Neural cell (in vitro differentiated cells): ENCODE results near the gene VWA3B. TPM values are rescaled to one million over a fixed set of nuclear protein-coding genes. Genes with fewer than 3 reads are reported as not detected.

Source experiments
- H2AFZ ChIP-seq: fragments of 200-600, 300-800 bp; sonication (generic), shearing (Covaris generic); 2 replicates; pipeline ENCODE4 v1.6.0; 2014; ENCODE audit warnings: low read depth, mild to moderate bottlenecking, antibody characterized with exemption, low read length, moderate library complexity
- H3F3A ChIP-seq: fragments of 200-600 bp; shearing (Covaris generic); 2 replicates; pipeline ENCODE4 v1.6.1; 2016; ENCODE audit warnings: mild to moderate bottlenecking, moderate library complexity, mixed read lengths, antibody characterized with exemption, low read length; ENCODE audit not compliant: insufficient read depth, poor library complexity, severe bottlenecking
- H3K27ac ChIP-seq: fragments of 200-600, 300-800 bp; sonication (generic), shearing (Covaris generic); 2 replicates; pipeline ENCODE4 v1.5.1; 2014; ENCODE audit warnings: mild to moderate bottlenecking, low read length, moderate library complexity
- H3K27me3 ChIP-seq: fragments of 300-800, 200-600 bp; sonication (generic), shearing (Covaris generic); 2 replicates; pipeline ENCODE4 v1.6.0; 2014; ENCODE audit warnings: mild to moderate bottlenecking, low read depth, low read length, moderate library complexity; ENCODE audit not compliant: insufficient read depth
- H3K36me3 ChIP-seq: fragments of 300-800, 200-600 bp; sonication (generic), shearing (Covaris generic); 2 replicates; pipeline ENCODE4 v1.5.1; 2014; ENCODE audit warnings: mild to moderate bottlenecking, antibody characterized with exemption, low read length, moderate library complexity; ENCODE audit not compliant: insufficient read depth
- H3K4me2 ChIP-seq: fragments of 300-800, 200-600 bp; sonication (generic), shearing (Covaris generic); 2 replicates; pipeline ENCODE4 v1.6.0; 2014; ENCODE audit warnings: mild to moderate bottlenecking, low read length
- H3K4me3 ChIP-seq: fragments of 300-800, 200-600 bp; sonication (generic), shearing (Covaris generic); 2 replicates; pipeline ENCODE4 v1.5.1; 2014; ENCODE audit warnings: mild to moderate bottlenecking, low read length, moderate library complexity
- H3K79me2 ChIP-seq: fragments of 200-600 bp; shearing (Covaris generic); replicated peaks from 2 replicates; pipeline ENCODE4 v1.6.0; 2014; ENCODE audit warnings: mild to moderate bottlenecking, low read length, moderate library complexity; ENCODE audit not compliant: insufficient read depth
- H3K9ac ChIP-seq: fragments of 300-800, 200-600 bp; sonication (generic), shearing (Covaris generic); 2 replicates; pipeline ENCODE4 v1.6.1; 2016; ENCODE audit warnings: mild to moderate bottlenecking, low read length, mixed read lengths
- H3K9me2 ChIP-seq: fragments of 200-600 bp; shearing (Covaris generic); 2 replicates; pipeline ENCODE4 v1.6.1; 2016; ENCODE audit warnings: mild to moderate bottlenecking, low read length, mixed read lengths; ENCODE audit not compliant: insufficient read depth
- H3K9me3 ChIP-seq: fragments of 200-600, 300-800 bp; sonication (generic), shearing (Covaris generic); 2 replicates; pipeline ENCODE4 v1.6.1; 2016; ENCODE audit warnings: mild to moderate bottlenecking, mixed run types, low read length, moderate library complexity, mixed read lengths
- H4K20me1 ChIP-seq: fragments of 200-600 bp; shearing (Covaris generic); 2 replicates; pipeline ENCODE4 v1.6.1; 2016; ENCODE audit warnings: mild to moderate bottlenecking, mixed run types; ENCODE audit not compliant: insufficient read depth
- CTCF ChIP-seq: fragments of 450-650 bp; IDR thresholded peaks from 2 replicates; pipeline ENCODE4 v1.5.1; 2014; ENCODE audit warnings: antibody characterized with exemption, mild to moderate bottlenecking, moderate library complexity; ENCODE audit not compliant: poor library complexity, severe bottlenecking
- EP300 ChIP-seq: fragments of 450-650 bp; conservative IDR thresholded peaks from 2 replicates; pipeline ENCODE4 v1.6.1; 2014; ENCODE audit warnings: antibody characterized with exemption, mild to moderate bottlenecking, moderate library complexity; ENCODE audit not compliant: poor library complexity, severe bottlenecking
- EZH2 ChIP-seq: fragments of 200-600, 300-800 bp; shearing (Covaris generic), sonication (generic); IDR thresholded peaks from 2 replicates; pipeline ENCODE4 v1.6.1; 2014; ENCODE audit warnings: antibody characterized with exemption, low read length, borderline replicate concordance, mild to moderate bottlenecking; ENCODE audit not compliant: insufficient read depth, poor library complexity, severe bottlenecking
- MXI1 ChIP-seq: fragments of 450-650 bp; conservative IDR thresholded peaks from 2 replicates; pipeline ENCODE4 v1.6.1; 2014; ENCODE audit warnings: antibody characterized with exemption, mild to moderate bottlenecking; ENCODE audit not compliant: poor library complexity, severe bottlenecking
- POLR2AphosphoS5 ChIP-seq: IDR thresholded peaks from 2 replicates; pipeline ENCODE4 v1.6.1; 2012
- RAD21 ChIP-seq: fragments of 450-650 bp; conservative IDR thresholded peaks from 2 replicates; pipeline ENCODE4 v1.6.1; 2014; ENCODE audit warnings: antibody characterized with exemption, mild to moderate bottlenecking, moderate library complexity
- REST ChIP-seq: IDR thresholded peaks from 2 replicates; pipeline ENCODE4 v1.6.1; 2012; ENCODE audit warnings: borderline replicate concordance
- SMC3 ChIP-seq: fragments of 450-650 bp; conservative IDR thresholded peaks from 2 replicates; pipeline ENCODE4 v1.6.1; 2014; ENCODE audit warnings: antibody characterized with exemption, mild to moderate bottlenecking, moderate library complexity; ENCODE audit not compliant: poor library complexity
- TAF1 ChIP-seq: IDR thresholded peaks from 2 replicates; pipeline ENCODE4 v1.6.1; 2012; ENCODE audit warnings: low read depth
- polyA plus RNA-seq: library from polyadenylated mRNA; depleted of rRNA; stranded (reverse); fragments of >200 nt; gene quantifications from 2 replicates; pipeline ENCODE4 v1.2.3, GENCODE V29; 2014

VWA3B gene
- polyA plus RNA-seq, 1 donor from 2014 or later = not detected

GRCh38 chr2:98084869-98085238, 2.1 kb upstream of the VWA3B start:
- Histone ChIP-seq H3K9ac (no peak overlapping the region), H3K4me2 (no peak overlapping the region), H3K36me3 (no peaks in the 10 kb centered on the region), H3K79me2 (no peaks in the 10 kb centered on the region), H4K20me1 (no peaks in the 10 kb centered on the region), H3K27me3 (peaks cover 5% of the 10 kb centered on the region), H3K4me3 (no peak overlapping the region), H3K9me3 (no peaks in the 10 kb centered on the region), H3F3A (no peaks in the 10 kb centered on the region), H3K9me2 (no peaks in the 10 kb centered on the region), H2AFZ (no peak overlapping the region), H3K27ac (no peak overlapping the region)
- TF ChIP-seq EZH2 (no peak), REST (no peak), EP300 (no peak), POLR2AphosphoS5 (no peak), SMC3 (no peak), RAD21 (no peak), TAF1 (no peak), CTCF (no peak), MXI1 (no peak)

GRCh38 chr2:98085649-98086048, 1.3 kb upstream of the VWA3B start:
- no peak for TF ChIP-seq REST
- TF ChIP-seq CTCF = no peak
- no peak for TF ChIP-seq EZH2
- no peak for TF ChIP-seq RAD21
- Histone ChIP-seq H3K9me3 (no peaks in the 10 kb centered on the region), H3F3A (no peaks in the 10 kb centered on the region), H3K27ac (no peak overlapping the region), H3K9ac (no peak overlapping the region), H3K36me3 (no peaks in the 10 kb centered on the region), H4K20me1 (no peaks in the 10 kb centered on the region), H3K79me2 (no peaks in the 10 kb centered on the region), H3K27me3 (peaks cover 5% of the 10 kb centered on the region), H3K9me2 (no peaks in the 10 kb centered on the region), H3K4me2 (no peak overlapping the region), H2AFZ (no peak overlapping the region), H3K4me3 (no peak overlapping the region)
